ENCODE measurements around the gene FOXK1.

DNA sequence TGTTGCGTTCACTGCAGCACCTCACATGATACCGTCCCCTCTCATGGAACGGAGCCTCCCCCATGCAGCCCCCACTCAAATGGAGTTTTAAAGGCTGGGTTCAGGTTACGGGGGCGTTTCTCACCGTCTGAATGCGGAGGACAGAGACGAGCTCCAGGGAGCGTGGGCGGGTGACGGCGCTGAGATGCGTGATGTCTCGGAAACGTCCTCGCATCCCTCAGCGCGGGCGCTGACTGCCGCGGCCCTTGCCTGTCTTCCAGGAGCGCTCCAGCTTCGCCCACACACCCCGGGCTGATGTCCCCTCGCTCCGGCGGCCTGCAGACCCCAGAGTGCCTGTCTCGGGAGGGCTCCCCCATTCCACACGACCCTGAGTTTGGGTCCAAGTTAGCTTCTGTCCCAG is 76.7 kb downstream of the FOXK1 start:
- TF ChIP-seq POLR2A (IDR thresholded peaks at IDR 0.05) = no peak
- TF ChIP-seq, protein P1, sequence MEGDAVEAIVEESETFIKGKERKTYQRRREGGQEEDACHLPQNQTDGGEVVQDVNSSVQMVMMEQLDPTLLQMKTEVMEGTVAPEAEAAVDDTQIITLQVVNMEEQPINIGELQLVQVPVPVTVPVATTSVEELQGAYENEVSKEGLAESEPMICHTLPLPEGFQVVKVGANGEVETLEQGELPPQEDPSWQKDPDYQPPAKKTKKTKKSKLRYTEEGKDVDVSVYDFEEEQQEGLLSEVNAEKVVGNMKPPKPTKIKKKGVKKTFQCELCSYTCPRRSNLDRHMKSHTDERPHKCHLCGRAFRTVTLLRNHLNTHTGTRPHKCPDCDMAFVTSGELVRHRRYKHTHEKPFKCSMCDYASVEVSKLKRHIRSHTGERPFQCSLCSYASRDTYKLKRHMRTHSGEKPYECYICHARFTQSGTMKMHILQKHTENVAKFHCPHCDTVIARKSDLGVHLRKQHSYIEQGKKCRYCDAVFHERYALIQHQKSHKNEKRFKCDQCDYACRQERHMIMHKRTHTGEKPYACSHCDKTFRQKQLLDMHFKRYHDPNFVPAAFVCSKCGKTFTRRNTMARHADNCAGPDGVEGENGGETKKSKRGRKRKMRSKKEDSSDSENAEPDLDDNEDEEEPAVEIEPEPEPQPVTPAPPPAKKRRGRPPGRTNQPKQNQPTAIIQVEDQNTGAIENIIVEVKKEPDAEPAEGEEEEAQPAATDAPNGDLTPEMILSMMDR (IDR thresholded peaks at IDR 0.05) = no peak
- no peak for TF ChIP-seq POLR2AphosphoS5 (IDR thresholded peaks at IDR 0.05)
- TF ChIP-seq EP300 (IDR thresholded peaks at IDR 0.05) = no peak
